Rectal smooth muscle tissue (tissue), 1 donor: ENCODE data around the gene PKP4.

Source experiments
- H3K27ac ChIP-seq: one replicate; pipeline ENCODE4 v1.7.0; 2013; ENCODE audit warnings: low read depth, low read length, inconsistent platforms
- H3K27me3 ChIP-seq: one replicate; pipeline ENCODE4 v1.7.0; 2013; ENCODE audit warnings: low read length; ENCODE audit not compliant: control insufficient read depth, insufficient read depth
- H3K36me3 ChIP-seq: one replicate; pipeline ENCODE4 v1.7.0; 2013; ENCODE audit warnings: low read length; ENCODE audit not compliant: control insufficient read depth, insufficient read depth
- H3K4me1 ChIP-seq: one replicate; pipeline ENCODE4 v1.7.0; 2013; ENCODE audit warnings: low read length; ENCODE audit not compliant: control insufficient read depth, insufficient read depth
- H3K4me3 ChIP-seq: one replicate; pipeline ENCODE4 v1.7.0; 2013; ENCODE audit warnings: low read length
- H3K9ac ChIP-seq: one replicate; pipeline ENCODE4 v1.7.0; 2013; ENCODE audit warnings: low read length

The PKP4 gene

GRCh38 chr2:158716121-158716791 is 259.5 kb downstream of the PKP4 start:
- Histone ChIP-seq H3K27me3 (no peaks in the 10 kb centered on the region), H3K4me3 (no peak overlapping the region), H3K4me1 (no peaks in the 10 kb centered on the region), H3K36me3 (no peaks in the 10 kb centered on the region), H3K27ac (no peak overlapping the region), H3K9ac (no peak overlapping the region)

- no peak overlapping the region for H3K9ac ChIP-seq
- H3K4me3 ChIP-seq = no peak overlapping the region
- H3K4me1 ChIP-seq = no peaks in the 10 kb centered on the region
- H3K27me3 ChIP-seq = no peaks in the 10 kb centered on the region
- H3K27ac ChIP-seq = no peak overlapping the region
- no peaks in the 10 kb centered on the region for H3K36me3 ChIP-seq
These were observed 260.2 kb downstream of the PKP4 start for GRCh38 chr2:158716921-158717320.

- no peaks in the 10 kb centered on the region for H3K27me3 ChIP-seq
- H3K4me3 ChIP-seq = no peak overlapping the region
- H3K27ac ChIP-seq = no peak overlapping the region
- H3K36me3 ChIP-seq = no peaks in the 10 kb centered on the region
- no peak overlapping the region for H3K9ac ChIP-seq
- H3K4me1 ChIP-seq = no peaks in the 10 kb centered on the region
These were observed 260.8 kb downstream of the PKP4 start for GRCh38 chr2:158717366-158718195.

GRCh38 chr2:158718196-158718585 is 261.4 kb downstream of the PKP4 start:
- H3K9ac ChIP-seq = no peak overlapping the region
- no peaks in the 10 kb centered on the region for H3K36me3 ChIP-seq
- H3K27ac ChIP-seq = no peak overlapping the region
- no peaks in the 10 kb centered on the region for H3K4me1 ChIP-seq
- no peaks in the 10 kb centered on the region for H3K27me3 ChIP-seq
- no peak overlapping the region for H3K4me3 ChIP-seq

GRCh38 chr2:158718851-158719250 is 262.1 kb downstream of the PKP4 start:
- no peaks in the 10 kb centered on the region for H3K4me1 ChIP-seq
- H3K36me3 ChIP-seq = no peaks in the 10 kb centered on the region
- no peak overlapping the region for H3K27ac ChIP-seq
- no peak overlapping the region for H3K4me3 ChIP-seq
- H3K27me3 ChIP-seq = no peaks in the 10 kb centered on the region
- no peak overlapping the region for H3K9ac ChIP-seq

GRCh38 chr2:158719403-158719802 is 262.7 kb downstream of the PKP4 start:
- Histone ChIP-seq H3K27me3 (no peaks in the 10 kb centered on the region), H3K4me1 (no peaks in the 10 kb centered on the region), H3K9ac (no peak overlapping the region), H3K4me3 (no peak overlapping the region), H3K27ac (no peak overlapping the region), H3K36me3 (no peaks in the 10 kb centered on the region)

- Histone ChIP-seq H3K4me3 (no peak overlapping the region), H3K27ac (no peak overlapping the region), H3K27me3 (no peaks in the 10 kb centered on the region), H3K9ac (no peak overlapping the region), H3K36me3 (no peaks in the 10 kb centered on the region), H3K4me1 (no peaks in the 10 kb centered on the region)
These were observed 265.7 kb downstream of the PKP4 start for GRCh38 chr2:158722266-158723105.

GRCh38 chr2:158723181-158723838 is 266.6 kb downstream of the PKP4 start:
- no peaks in the 10 kb centered on the region for H3K4me1 ChIP-seq
- no peaks in the 10 kb centered on the region for H3K27me3 ChIP-seq

GRCh38 chr2:158723921-158724802 is 267.4 kb downstream of the PKP4 start:
- no peak overlapping the region for H3K9ac ChIP-seq
- no peaks in the 10 kb centered on the region for H3K36me3 ChIP-seq
- H3K27me3 ChIP-seq = no peaks in the 10 kb centered on the region
- H3K4me3 ChIP-seq = no peak overlapping the region
- no peaks in the 10 kb centered on the region for H3K4me1 ChIP-seq
- no peak overlapping the region for H3K27ac ChIP-seq

More at GRCh38 chr2:158723181-158723838, 266.6 kb downstream of the PKP4 start:
- Histone ChIP-seq H3K4me3 (no peak overlapping the region), H3K27ac (no peak overlapping the region), H3K36me3 (no peaks in the 10 kb centered on the region), H3K9ac (no peak overlapping the region)

- no peak overlapping the region for H3K4me3 ChIP-seq
- no peaks in the 10 kb centered on the region for H3K36me3 ChIP-seq
- no peaks in the 10 kb centered on the region for H3K4me1 ChIP-seq
- no peak overlapping the region for H3K27ac ChIP-seq
- H3K9ac ChIP-seq = no peak overlapping the region
- H3K27me3 ChIP-seq = no peaks in the 10 kb centered on the region
These were observed 268.1 kb downstream of the PKP4 start for GRCh38 chr2:158724803-158725381.

- no peaks in the 10 kb centered on the region for H3K27me3 ChIP-seq
- no peaks in the 10 kb centered on the region for H3K36me3 ChIP-seq
- no peak overlapping the region for H3K27ac ChIP-seq
- H3K4me1 ChIP-seq = no peaks in the 10 kb centered on the region
- H3K4me3 ChIP-seq = no peak overlapping the region
- H3K9ac ChIP-seq = no peak overlapping the region
These were observed 268.7 kb downstream of the PKP4 start for GRCh38 chr2:158725441-158725891.
